Brain microvascular endothelial cell (primary cell): ENCODE results near the gene CX3CL1.
"Not testable (repeated sequence)": the region's sequence is repeated elsewhere in the genome, so short reads cannot be mapped to it uniquely, and the experiment has no call there.

Experiments
- DNase-seq: peaks from one replicate; pipeline ENCODE4 v3.0.0-alpha.2; 2020
- H3K27ac ChIP-seq: fragments of 250-450 bp; sonication (Bioruptor Pico); 2 replicates; pipeline ENCODE4 v1.5.1; 2020; ENCODE audit warnings: mild to moderate bottlenecking, moderate library complexity
- H3K27me3 ChIP-seq: fragments of 250-450 bp; sonication (Bioruptor Pico); replicated peaks from 2 replicates; pipeline ENCODE4 v1.5.1; 2020; ENCODE audit warnings: mild to moderate bottlenecking
- H3K36me3 ChIP-seq: fragments of 250-450 bp; sonication (Bioruptor Pico); replicated peaks from 2 replicates; pipeline ENCODE4 v1.5.1; 2020; ENCODE audit warnings: mild to moderate bottlenecking
- H3K4me3 ChIP-seq: 2 replicates; pipeline ENCODE4 v1.5.1; 2011; ENCODE audit warnings: low read depth, mild to moderate bottlenecking, control low read depth, low read length, moderate library complexity
- in situ Hi-C: cut with HindIII; loops from 2 replicates; pipeline ENCODE4 v1.10.0; 2017; ENCODE audit warnings: low sequenced_read_pairs, low pct_ligation_motif_present
- TF ChIP-seq, protein P1 (sequence below): IDR thresholded peaks from 2 replicates; pipeline ENCODE4 v1.5.1; 2011; ENCODE audit warnings: low read depth, mild to moderate bottlenecking, moderate library complexity, low read length, control low read depth, inconsistent platforms; ENCODE audit errors: missing control alignments

Gene CX3CL1

DNA sequence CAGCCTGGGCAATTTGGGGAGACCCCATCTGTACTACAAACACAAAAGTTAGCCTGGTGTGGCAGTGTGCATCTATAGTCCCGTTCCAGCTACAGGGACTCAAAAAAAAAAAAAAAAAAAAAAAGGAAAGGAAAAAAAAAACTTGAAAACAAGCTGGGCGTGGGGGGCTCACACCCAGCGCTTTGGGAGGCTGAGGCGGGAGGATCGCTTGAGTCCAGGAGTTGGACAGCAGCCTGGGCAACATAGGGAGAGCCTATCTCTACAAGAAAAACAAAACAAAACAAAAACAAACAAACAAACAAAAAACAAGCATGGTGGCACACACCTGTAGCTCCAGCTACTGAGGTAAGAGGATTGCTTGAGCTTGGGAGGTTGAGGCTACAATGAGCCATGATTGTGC lies 19.4 kb downstream of the CX3CL1 start:
- Histone ChIP-seq H3K27me3 (peaks cover 2% of the 10 kb centered on the region), H3K4me3 (no peak overlapping the region), H3K27ac (no peak overlapping the region), H3K36me3 (no peaks in the 10 kb centered on the region)
- TF ChIP-seq, protein P1, sequence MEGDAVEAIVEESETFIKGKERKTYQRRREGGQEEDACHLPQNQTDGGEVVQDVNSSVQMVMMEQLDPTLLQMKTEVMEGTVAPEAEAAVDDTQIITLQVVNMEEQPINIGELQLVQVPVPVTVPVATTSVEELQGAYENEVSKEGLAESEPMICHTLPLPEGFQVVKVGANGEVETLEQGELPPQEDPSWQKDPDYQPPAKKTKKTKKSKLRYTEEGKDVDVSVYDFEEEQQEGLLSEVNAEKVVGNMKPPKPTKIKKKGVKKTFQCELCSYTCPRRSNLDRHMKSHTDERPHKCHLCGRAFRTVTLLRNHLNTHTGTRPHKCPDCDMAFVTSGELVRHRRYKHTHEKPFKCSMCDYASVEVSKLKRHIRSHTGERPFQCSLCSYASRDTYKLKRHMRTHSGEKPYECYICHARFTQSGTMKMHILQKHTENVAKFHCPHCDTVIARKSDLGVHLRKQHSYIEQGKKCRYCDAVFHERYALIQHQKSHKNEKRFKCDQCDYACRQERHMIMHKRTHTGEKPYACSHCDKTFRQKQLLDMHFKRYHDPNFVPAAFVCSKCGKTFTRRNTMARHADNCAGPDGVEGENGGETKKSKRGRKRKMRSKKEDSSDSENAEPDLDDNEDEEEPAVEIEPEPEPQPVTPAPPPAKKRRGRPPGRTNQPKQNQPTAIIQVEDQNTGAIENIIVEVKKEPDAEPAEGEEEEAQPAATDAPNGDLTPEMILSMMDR = no peak
- no peak for DNase-seq
- in situ Hi-C loops = no loop called here

DNA sequence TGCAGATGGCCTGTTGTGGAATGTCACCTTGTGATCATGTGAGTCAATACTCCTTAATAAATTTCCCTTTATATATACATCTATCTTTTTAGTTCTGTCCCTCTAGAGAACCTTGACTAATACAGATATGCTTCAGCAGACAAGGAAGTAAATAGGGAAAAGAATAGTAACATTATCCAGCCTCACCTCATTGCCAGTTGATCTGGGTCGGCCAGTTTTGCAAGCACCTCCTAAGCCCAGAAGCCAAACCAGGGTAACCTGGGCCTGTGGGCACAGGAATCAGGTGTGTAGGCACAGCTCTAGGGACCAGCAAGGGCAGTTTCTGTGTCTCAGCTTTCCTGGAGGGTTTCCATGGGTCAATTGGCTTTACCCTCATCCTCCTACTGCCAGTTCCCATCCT lies 20.4 kb downstream of the CX3CL1 start:
- no peak for DNase-seq
- Histone ChIP-seq H3K36me3 (no peaks in the 10 kb centered on the region), H3K27ac (no peak overlapping the region), H3K4me3 (no peak overlapping the region), H3K27me3 (peaks cover 2% of the 10 kb centered on the region)
- TF ChIP-seq, protein P1 = no peak
- in situ Hi-C loops = no loop called here

DNA sequence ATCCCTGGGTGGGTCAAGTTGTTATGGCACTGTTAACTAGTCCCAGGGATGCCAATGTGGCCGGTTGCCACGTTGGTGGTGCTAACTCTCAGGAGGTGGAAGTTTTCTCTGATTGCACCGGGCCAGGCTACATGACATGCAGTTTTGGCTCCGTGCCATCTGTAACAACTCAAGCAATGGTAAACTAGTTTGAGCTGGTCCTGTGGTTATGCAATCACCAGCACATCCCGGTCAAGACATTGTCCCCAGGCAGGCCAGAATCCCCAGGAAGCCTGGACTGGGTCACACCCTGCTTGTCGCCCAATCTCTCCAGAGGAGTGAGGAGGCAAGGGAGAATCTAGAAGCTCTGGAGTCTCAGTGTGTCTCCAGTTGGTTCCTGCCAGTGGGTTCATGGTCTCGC lies 22.2 kb downstream of the CX3CL1 start:
- Histone ChIP-seq H3K27me3 (no peaks in the 10 kb centered on the region), H3K4me3 (no peak overlapping the region), H3K36me3 (no peaks in the 10 kb centered on the region), H3K27ac (no peak overlapping the region)
- TF ChIP-seq, protein P1 = no peak
- no peak for DNase-seq
- in situ Hi-C loops = no loop called here

DNA sequence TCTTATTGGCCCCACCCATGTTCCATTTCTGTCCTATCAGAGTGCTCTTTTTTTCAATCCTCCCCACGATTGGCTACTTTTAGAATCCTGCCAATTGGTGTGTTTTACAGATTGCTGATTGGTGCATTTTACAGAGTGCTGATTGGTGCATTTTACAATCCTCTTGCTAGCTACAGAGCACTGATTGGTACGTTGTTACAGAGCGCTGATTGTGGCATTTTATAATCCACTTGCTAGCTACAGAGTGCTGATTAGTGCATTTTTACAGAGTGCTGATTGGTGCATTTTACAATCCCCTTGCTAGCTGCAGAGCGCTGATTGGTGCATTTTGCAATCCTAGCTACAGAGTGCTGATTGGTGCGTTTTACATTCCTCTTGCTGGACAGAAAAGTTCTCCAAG lies 22.7 kb downstream of the CX3CL1 start:
- in situ Hi-C loops = no loop called here
- Histone ChIP-seq H3K27me3 (no peaks in the 10 kb centered on the region), H3K4me3 (no peak overlapping the region), H3K27ac (no peak overlapping the region), H3K36me3 (no peaks in the 10 kb centered on the region)
- no peak for DNase-seq
- TF ChIP-seq, protein P1 = no peak

DNA sequence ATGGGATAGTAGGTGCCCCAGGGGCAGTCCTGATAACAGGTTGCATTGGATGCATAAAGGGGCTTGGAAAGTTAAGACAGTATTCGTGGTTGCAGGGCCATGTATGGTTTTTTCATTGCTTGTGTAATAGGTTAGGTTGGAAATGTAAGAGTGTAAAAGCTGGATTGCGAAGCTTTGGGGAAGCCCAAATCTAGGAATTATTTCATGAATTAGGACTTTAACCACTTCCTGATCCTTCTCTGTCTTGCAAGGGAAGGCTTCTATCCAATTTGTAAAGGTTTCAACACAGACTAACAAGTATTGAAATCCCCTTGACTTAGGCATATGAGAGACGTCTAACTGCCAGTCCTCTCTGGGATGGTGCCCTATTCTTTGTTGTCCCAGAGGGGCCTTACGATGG lies 24.5 kb downstream of the CX3CL1 start:
- Histone ChIP-seq H3K27ac (no peak overlapping the region), H3K4me3 (no peak overlapping the region), H3K27me3 (no peaks in the 10 kb centered on the region), H3K36me3 (no peaks in the 10 kb centered on the region)
- DNase-seq = no peak
- in situ Hi-C loops = no loop called here
- TF ChIP-seq, protein P1 = no peak

DNA sequence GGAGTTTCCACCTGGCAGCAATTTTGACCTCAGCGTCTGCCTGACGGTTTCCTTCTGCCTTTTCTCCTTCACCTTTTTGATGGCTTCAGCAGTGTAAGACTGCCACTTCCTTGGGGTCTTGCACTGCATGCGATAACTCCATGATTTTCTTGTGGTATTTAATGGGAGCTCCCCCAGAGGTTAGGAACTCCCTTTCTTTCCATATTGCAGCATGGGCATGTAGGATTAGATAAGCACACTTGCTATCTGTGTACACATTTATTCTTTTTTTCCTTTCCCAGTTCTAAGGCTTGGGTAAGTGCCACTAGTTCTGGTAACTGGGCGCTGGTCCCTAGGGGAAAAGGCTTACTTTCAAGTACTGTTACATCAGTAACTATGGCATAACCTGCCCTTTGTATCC lies 25.2 kb downstream of the CX3CL1 start:
- H3K4me3 ChIP-seq, DNase-seq, H3K36me3 ChIP-seq, H3K27me3 ChIP-seq, in situ Hi-C loops, H3K27ac ChIP-seq: not testable (repeated sequence)
